Endothelial cell (in vitro differentiated cells): ENCODE measurements around the gene SEMA4D. TPM values are rescaled to one million over a fixed set of nuclear protein-coding genes. Genes with fewer than 3 reads are reported as not detected.

ENCODE experiments used
- DNase-seq: peaks from one replicate; pipeline ENCODE4 v3.0.0; 2021; ENCODE audit warnings: low spot score
- H3K27ac Mint-ChIP-seq: one replicate; pipeline ENCODE4 v1.8.0; 2021; ENCODE audit warnings: mixed read lengths, inconsistent platforms; ENCODE audit not compliant: unreplicated experiment
- H3K27me3 Mint-ChIP-seq: one replicate; pipeline ENCODE4 v1.8.0; 2021; ENCODE audit warnings: mild to moderate bottlenecking, moderate library complexity, mixed read lengths, inconsistent platforms; ENCODE audit not compliant: unreplicated experiment
- H3K36me3 Mint-ChIP-seq: one replicate; pipeline ENCODE4 v1.8.0; 2021; ENCODE audit warnings: mild to moderate bottlenecking, low read depth, mixed read lengths, inconsistent platforms; ENCODE audit not compliant: unreplicated experiment
- H3K4me1 Mint-ChIP-seq: one replicate; pipeline ENCODE4 v1.8.0; 2021; ENCODE audit warnings: mild to moderate bottlenecking, mixed read lengths, inconsistent platforms; ENCODE audit not compliant: unreplicated experiment
- H3K4me3 Mint-ChIP-seq: one replicate; pipeline ENCODE4 v1.8.0; 2021; ENCODE audit warnings: mild to moderate bottlenecking, mixed read lengths, inconsistent platforms; ENCODE audit not compliant: unreplicated experiment
- H3K9me3 Mint-ChIP-seq: one replicate; pipeline ENCODE4 v1.8.0; 2021; ENCODE audit warnings: mixed read lengths, inconsistent platforms; ENCODE audit not compliant: unreplicated experiment
- total RNA-seq: library from RNA; stranded (reverse); fragmentation: NEBNext Ultra II Directional; extraction: Animal tissue kit (Norgen Biotek cat#: 25700); gene quantifications from one replicate; pipeline ENCODE4 v1.2.1, GENCODE V29; 2021; ENCODE audit not compliant: unreplicated experiment
- TF ChIP-seq, protein P1 (sequence below): fragments of 200-600 bp; sonication (generic); IDR thresholded peaks from one replicate; pipeline ENCODE4 v1.5.0; 2021; ENCODE audit warnings: antibody characterized with exemption; ENCODE audit not compliant: unreplicated experiment

SEMA4D gene
- total RNA-seq, 1 donor from 2014 or later, result 14.8 TPM

DNA sequence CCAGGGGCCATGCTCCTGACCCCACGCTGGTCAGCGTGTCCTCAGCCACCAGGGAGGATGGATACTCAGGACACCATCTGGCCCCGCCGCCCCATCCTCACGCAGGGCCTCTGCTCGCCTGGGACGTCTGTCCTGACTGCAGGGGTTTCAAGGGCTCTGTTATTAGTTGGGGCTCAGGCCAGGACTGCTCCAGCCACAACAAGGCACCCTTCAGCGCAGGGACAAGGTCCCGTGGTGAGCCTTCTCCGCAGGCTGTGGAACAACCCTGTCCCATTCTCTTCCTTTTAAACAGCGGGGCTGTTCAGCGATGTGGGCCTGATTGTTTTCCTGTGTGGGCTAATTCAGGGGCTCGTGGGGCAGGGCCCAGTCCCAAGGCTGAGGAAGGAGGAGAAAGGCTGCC, 61.6 kb downstream of the SEMA4D start:
- H3K4me3 Mint-ChIP-seq, result no peak overlapping the region
- no peaks in the 10 kb centered on the region for H3K9me3 Mint-ChIP-seq
- DNase-seq, result no peak
- TF ChIP-seq, protein P1, sequence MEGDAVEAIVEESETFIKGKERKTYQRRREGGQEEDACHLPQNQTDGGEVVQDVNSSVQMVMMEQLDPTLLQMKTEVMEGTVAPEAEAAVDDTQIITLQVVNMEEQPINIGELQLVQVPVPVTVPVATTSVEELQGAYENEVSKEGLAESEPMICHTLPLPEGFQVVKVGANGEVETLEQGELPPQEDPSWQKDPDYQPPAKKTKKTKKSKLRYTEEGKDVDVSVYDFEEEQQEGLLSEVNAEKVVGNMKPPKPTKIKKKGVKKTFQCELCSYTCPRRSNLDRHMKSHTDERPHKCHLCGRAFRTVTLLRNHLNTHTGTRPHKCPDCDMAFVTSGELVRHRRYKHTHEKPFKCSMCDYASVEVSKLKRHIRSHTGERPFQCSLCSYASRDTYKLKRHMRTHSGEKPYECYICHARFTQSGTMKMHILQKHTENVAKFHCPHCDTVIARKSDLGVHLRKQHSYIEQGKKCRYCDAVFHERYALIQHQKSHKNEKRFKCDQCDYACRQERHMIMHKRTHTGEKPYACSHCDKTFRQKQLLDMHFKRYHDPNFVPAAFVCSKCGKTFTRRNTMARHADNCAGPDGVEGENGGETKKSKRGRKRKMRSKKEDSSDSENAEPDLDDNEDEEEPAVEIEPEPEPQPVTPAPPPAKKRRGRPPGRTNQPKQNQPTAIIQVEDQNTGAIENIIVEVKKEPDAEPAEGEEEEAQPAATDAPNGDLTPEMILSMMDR, result no peak
- peaks cover 13% of the 10 kb centered on the region for H3K4me1 Mint-ChIP-seq
- H3K36me3 Mint-ChIP-seq, result no peaks in the 10 kb centered on the region
- H3K27ac Mint-ChIP-seq, result no peak overlapping the region
- H3K27me3 Mint-ChIP-seq, result peaks cover 1% of the 10 kb centered on the region

DNA sequence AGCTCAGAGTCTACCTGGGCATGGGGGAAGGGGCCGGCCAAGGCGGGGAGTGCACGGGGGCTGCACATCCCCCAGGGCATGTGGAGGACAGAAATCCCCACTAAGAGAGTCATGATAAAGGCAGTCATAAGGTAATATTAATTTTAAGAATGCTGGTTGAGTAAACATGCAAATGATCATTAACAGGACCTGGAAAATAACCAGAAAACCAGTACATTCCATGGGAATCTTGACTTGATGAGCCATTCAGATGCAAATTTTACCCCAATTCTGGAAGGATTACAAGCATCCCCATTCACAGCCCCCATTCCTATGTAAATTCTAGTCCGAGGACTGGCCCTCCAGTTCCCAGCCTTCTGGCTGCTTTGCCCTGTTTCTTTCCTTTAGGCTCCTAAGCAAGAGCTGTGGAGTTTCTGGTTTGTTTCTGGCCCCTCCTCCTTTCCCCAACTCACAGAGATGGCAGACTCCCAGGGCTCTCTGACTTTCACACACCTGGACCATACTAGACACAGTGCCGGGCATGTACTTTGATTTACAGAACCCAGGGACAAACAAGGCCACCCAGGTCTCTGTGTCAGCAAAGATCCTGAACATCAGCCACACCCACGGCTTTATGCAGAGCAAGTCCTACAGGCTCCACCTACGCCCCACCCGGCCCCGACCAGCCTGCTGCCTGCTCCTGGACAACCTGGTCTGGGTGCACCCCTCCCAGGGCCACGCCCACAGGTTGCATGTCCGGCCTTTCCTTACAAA, 62.7 kb downstream of the SEMA4D start:
- no peak for DNase-seq
- TF ChIP-seq, protein P1, result no peak
- Mint-ChIP-seq H3K27ac (no peak overlapping the region), H3K4me3 (no peak overlapping the region), H3K36me3 (no peaks in the 10 kb centered on the region), H3K9me3 (no peaks in the 10 kb centered on the region), H3K4me1 (peaks cover 13% of the 10 kb centered on the region), H3K27me3 (peaks cover 1% of the 10 kb centered on the region)

DNA sequence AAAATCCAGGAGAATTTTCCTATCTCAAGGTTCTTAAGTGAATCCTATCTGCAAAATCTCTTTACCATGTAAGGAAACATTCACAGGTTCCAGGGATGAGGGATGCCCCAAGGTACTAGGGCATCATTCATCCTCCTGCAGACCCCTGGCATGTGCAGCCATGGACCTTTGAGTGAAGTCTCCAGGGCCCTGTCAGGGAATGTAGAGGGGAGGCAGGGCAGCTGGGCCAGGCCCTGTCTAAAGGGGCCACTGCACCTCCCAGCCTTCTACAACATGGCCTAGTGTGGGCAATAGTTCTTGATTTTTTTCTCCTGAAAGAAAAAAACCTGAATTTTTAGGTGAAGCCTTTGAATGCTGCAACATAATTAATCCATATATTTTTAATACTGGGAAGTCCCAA, 63.3 kb downstream of the SEMA4D start:
- Mint-ChIP-seq H3K4me1 (peaks cover 13% of the 10 kb centered on the region), H3K27me3 (no peaks in the 10 kb centered on the region), H3K4me3 (no peak overlapping the region), H3K9me3 (no peaks in the 10 kb centered on the region), H3K36me3 (no peaks in the 10 kb centered on the region), H3K27ac (no peak overlapping the region)
- no peak for DNase-seq
- TF ChIP-seq, protein P1, result no peak

DNA sequence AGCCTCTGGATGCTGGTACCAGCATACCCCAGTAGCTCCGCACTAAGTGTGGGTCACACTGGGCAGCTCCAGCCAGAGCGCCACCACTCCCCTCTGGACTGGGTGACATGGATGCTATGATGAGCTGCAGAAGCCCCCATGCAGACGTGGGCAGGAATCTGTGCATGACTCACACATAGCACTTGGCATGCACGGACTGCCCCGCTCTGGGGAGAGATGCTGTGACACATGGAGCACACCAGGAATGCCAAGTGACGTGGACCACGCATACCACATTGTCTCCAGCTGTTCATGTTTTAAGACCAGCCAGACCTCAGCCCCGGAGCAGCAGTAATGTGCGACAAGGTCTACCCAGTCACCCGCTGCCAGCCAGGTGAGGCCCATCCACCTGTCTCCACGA, 64.1 kb downstream of the SEMA4D start:
- Mint-ChIP-seq H3K27ac (no peak overlapping the region), H3K4me1 (peaks cover 13% of the 10 kb centered on the region), H3K4me3 (no peak overlapping the region), H3K27me3 (no peaks in the 10 kb centered on the region), H3K9me3 (no peaks in the 10 kb centered on the region), H3K36me3 (no peaks in the 10 kb centered on the region)
- no peak for DNase-seq
- TF ChIP-seq, protein P1, result no peak

DNA sequence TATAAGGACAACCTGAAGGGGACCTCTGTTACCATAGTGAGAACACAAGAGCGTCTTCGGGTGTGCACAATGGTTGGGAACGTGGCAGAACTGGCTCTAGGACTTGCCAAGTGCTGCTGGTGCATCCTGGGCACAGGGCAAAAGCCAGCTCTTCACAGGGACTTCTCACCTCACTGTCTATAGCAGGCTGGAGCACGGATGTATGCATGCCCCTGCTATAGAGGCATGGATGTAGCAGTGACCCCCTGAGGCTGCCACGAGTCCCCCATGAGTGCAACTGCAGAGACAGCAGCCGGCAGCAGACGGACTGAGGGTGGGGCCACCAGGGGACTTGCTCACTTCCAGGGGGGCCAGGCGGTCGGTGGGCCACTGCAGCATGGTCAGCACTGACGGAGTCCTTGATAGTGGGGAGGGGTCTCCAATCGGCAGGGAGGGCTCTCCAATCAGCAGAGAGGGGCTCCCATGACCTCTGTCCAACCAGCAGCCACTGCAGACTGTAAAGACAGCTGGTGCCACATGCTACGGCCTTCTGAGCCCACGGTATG, 64.9 kb downstream of the SEMA4D start:
- TF ChIP-seq, protein P1, result no peak
- Mint-ChIP-seq H3K9me3 (no peaks in the 10 kb centered on the region), H3K27ac (no peak overlapping the region)

More for the DNA sequence above, 64.9 kb downstream of the SEMA4D start:
- no peak for DNase-seq
- no peaks in the 10 kb centered on the region for H3K27me3 Mint-ChIP-seq
- peaks cover 13% of the 10 kb centered on the region for H3K4me1 Mint-ChIP-seq
- no peaks in the 10 kb centered on the region for H3K36me3 Mint-ChIP-seq
- H3K4me3 Mint-ChIP-seq, result no peak overlapping the region
